Tibial artery (tissue), 4 donors: ENCODE data around the gene TMEM239.

Experiments
- DNase-seq, 2 donors: peaks; one replicate each; pipeline ENCODE4 v3.0.0-alpha.2; 2019
- H3K27ac ChIP-seq, 2 donors: fragments of 200-600 bp; sonication (generic) in 1 of 2; 1 replicate in 1 of 2; 2 replicates in 1 of 2; pipeline ENCODE4 v1.5.1; 2018 to 2019; ENCODE audit warnings: mild to moderate bottlenecking in 1 of 2
- H3K27me3 ChIP-seq, 2 donors: fragments of 200-600 bp; sonication (generic) in 1 of 2; one replicate each; pipeline versions ENCODE4 v1.5.1 to v1.6.0; 2016 to 2019
- H3K36me3 ChIP-seq, 3 donors: fragments of 200-600 bp; sonication (generic) in 2 of 3; one replicate each; pipeline ENCODE4 v1.5.1; 2016 to 2019; ENCODE audit warnings: mild to moderate bottlenecking in 2 of 3
- H3K4me1 ChIP-seq, 4 donors: fragments of 200-600 bp; sonication (generic) in 2 of 4; 1 replicate in 3 of 4; 2 replicates in 1 of 4; pipeline ENCODE4 v1.5.1; 2016 to 2019
- H3K4me3 ChIP-seq, 2 donors: fragments of 200-600 bp; sonication (generic) in 1 of 2; 1 replicate in 1 of 2; 2 replicates in 1 of 2; pipeline ENCODE4 v1.5.1; 2018 to 2019; ENCODE audit warnings: mild to moderate bottlenecking in 2 of 2
- H3K9me3 ChIP-seq, 3 donors: fragments of 200-600 bp; sonication (generic) in 1 of 3; one replicate each; pipeline ENCODE4 v1.5.1; 2016 to 2019
- CTCF ChIP-seq, 2 experiments: fragments of 200-600 bp in 1 of 2; fragments of 450-650 bp in 1 of 2; IDR thresholded peaks; one replicate each; pipeline ENCODE4 v1.5.1; 2017 to 2019; ENCODE audit warnings: antibody characterized with exemption in 2 of 2, mild to moderate bottlenecking in 1 of 2, moderate library complexity in 1 of 2
- intact Hi-C: fragments of 100-400 bp; cut with DNase I; formaldehyde crosslinking; loops from one replicate; pipeline ENCODE4 v1.15.0; 2023; ENCODE audit warnings: low total_unique reads

TMEM239 gene

GRCh38 chr20:2794202-2794748 is 21.9 kb upstream of the TMEM239 start:
- H3K27me3 ChIP-seq = peaks cover 0 to 85% of the 10 kb centered on the region in 2 donors
- no peaks in the 10 kb centered on the region for H3K9me3 ChIP-seq
- TF ChIP-seq CTCF (IDR thresholded peaks at IDR 0.05) = no peak
- intact Hi-C loops = no loop called here
- no peaks in the 10 kb centered on the region for H3K36me3 ChIP-seq
- H3K27ac ChIP-seq = no peak overlapping the region
- H3K4me3 ChIP-seq = no peak overlapping the region
- no peak for DNase-seq
- H3K4me1 ChIP-seq = peaks cover 0 to 5% (median under 1%) of the 10 kb centered on the region in 4 donors

GRCh38 chr20:2794866-2795447 is 21.2 kb upstream of the TMEM239 start:
- Histone ChIP-seq H3K27me3 (peaks cover 0 to 85% of the 10 kb centered on the region in 2 donors), H3K9me3 (no peaks in the 10 kb centered on the region), H3K4me1 (peaks cover 0 to 11% (median 6%) of the 10 kb centered on the region in 4 donors), H3K27ac (no peak overlapping the region), H3K4me3 (no peak overlapping the region), H3K36me3 (no peaks in the 10 kb centered on the region)
- TF ChIP-seq CTCF (IDR thresholded peaks at IDR 0.05) = no peak
- intact Hi-C loops = no loop called here
- no peak for DNase-seq

GRCh38 chr20:2795451-2795850 is 20.7 kb upstream of the TMEM239 start:
- no peak overlapping the region for H3K4me3 ChIP-seq
- H3K9me3 ChIP-seq = no peaks in the 10 kb centered on the region
- DNase-seq = no peak
- H3K27me3 ChIP-seq = peaks cover 0 to 89% of the 10 kb centered on the region in 2 donors
- H3K4me1 ChIP-seq = peaks cover 0 to 16% (median 10%) of the 10 kb centered on the region in 4 donors
- TF ChIP-seq CTCF (IDR thresholded peaks at IDR 0.05) = no peak
- intact Hi-C loops = no loop called here
- H3K27ac ChIP-seq = no peak overlapping the region
- no peaks in the 10 kb centered on the region for H3K36me3 ChIP-seq

- intact Hi-C loops = no loop called here
- Histone ChIP-seq H3K9me3 (no peaks in the 10 kb centered on the region), H3K36me3 (no peaks in the 10 kb centered on the region), H3K4me3 (no peak overlapping the region), H3K4me1 (peaks cover 0 to 19% (median 12%) of the 10 kb centered on the region in 4 donors), H3K27ac (no peak overlapping the region), H3K27me3 (peaks cover 0 to 91% of the 10 kb centered on the region in 2 donors)
- no peak for TF ChIP-seq CTCF (IDR thresholded peaks at IDR 0.05)
- no peak for DNase-seq
Observed at GRCh38 chr20:2796011-2796660, 20.0 kb upstream of the TMEM239 start.

- Histone ChIP-seq H3K4me1 (peaks cover 0 to 19% (median 12%) of the 10 kb centered on the region in 4 donors), H3K27ac (no peak overlapping the region), H3K9me3 (no peaks in the 10 kb centered on the region), H3K4me3 (no peak overlapping the region), H3K36me3 (no peaks in the 10 kb centered on the region), H3K27me3 (peaks cover 0 to 97% of the 10 kb centered on the region in 2 donors)
- intact Hi-C loops = no loop called here
- DNase-seq = no peak
- TF ChIP-seq CTCF (IDR thresholded peaks at IDR 0.05) = no peak
Observed at GRCh38 chr20:2797136-2797983, 18.8 kb upstream of the TMEM239 start.
